A172 (cell line): Measurements from ENCODE around the gene ATRN. TPM values are rescaled to one million over a fixed set of nuclear protein-coding genes. Genes with fewer than 3 reads are reported as not detected.
A peak's percentile ranks its signal among the peaks of the same experiment; 100 is the strongest.
"Not testable (repeated sequence)": the region's sequence is repeated elsewhere in the genome, so short reads cannot be mapped to it uniquely, and the experiment has no call there.

ENCODE experiments used
- DNase-seq: peaks from one replicate; pipeline ENCODE4 v3.0.0-alpha.2; 2015; ENCODE audit warnings: low spot score
- total RNA-seq: library from RNA; depleted of rRNA; stranded (reverse); fragments of >200 nt; shearing (Covaris generic); gene quantifications from 2 replicates; pipeline ENCODE4 v1.2.3, GENCODE V29; 2014

Gene ATRN
- total RNA-seq, 1 experiment from 2014 or later, result 28.5 TPM

- no peak for DNase-seq
Observed at GRCh38 chr20:3515379-3516170, 44.8 kb downstream of the ATRN start.

- no peak for DNase-seq
Observed at GRCh38 chr20:3521852-3522740, 51.3 kb downstream of the ATRN start.

GRCh38 chr20:3524696-3525095 lies 53.9 kb downstream of the ATRN start:
- DNase-seq, result not testable (repeated sequence)

- no peak for DNase-seq
Observed at GRCh38 chr20:3532089-3532615, 61.3 kb downstream of the ATRN start.

- not testable (repeated sequence) for DNase-seq
Observed at GRCh38 chr20:3537733-3538132, 66.9 kb downstream of the ATRN start.

GRCh38 chr20:3539311-3540107 lies 68.7 kb downstream of the ATRN start:
- DNase-seq, result no peak

GRCh38 chr20:3541887-3542721 lies 71.3 kb downstream of the ATRN start:
- DNase-seq, result no peak

GRCh38 chr20:3543901-3544507 lies 73.2 kb downstream of the ATRN start:
- DNase-seq, result peak; percentile 68

- no peak for DNase-seq
Observed at GRCh38 chr20:3545401-3545925, 74.6 kb downstream of the ATRN start.

- no peak for DNase-seq
Observed at GRCh38 chr20:3547906-3548305, 77.1 kb downstream of the ATRN start.

- no peak for DNase-seq
Observed at GRCh38 chr20:3550837-3551236, 80.0 kb downstream of the ATRN start.

- DNase-seq, result no peak
Observed at GRCh38 chr20:3551681-3552434, 81.0 kb downstream of the ATRN start.

- no peak for DNase-seq
Observed at GRCh38 chr20:3553663-3554062, 82.8 kb downstream of the ATRN start.

- DNase-seq, result no peak
Observed at GRCh38 chr20:3557237-3557785, 86.5 kb downstream of the ATRN start.

GRCh38 chr20:3559231-3559630 lies 88.4 kb downstream of the ATRN start:
- no peak for DNase-seq

- no peak for DNase-seq
Observed at GRCh38 chr20:3559637-3560036, 88.8 kb downstream of the ATRN start.

- no peak for DNase-seq
Observed at GRCh38 chr20:3560162-3560561, 89.3 kb downstream of the ATRN start.

- DNase-seq, result no peak
Observed at GRCh38 chr20:3560578-3560977, 89.8 kb downstream of the ATRN start.

GRCh38 chr20:3563133-3563532 lies 92.3 kb downstream of the ATRN start:
- no peak for DNase-seq
